K562 (cell line): ENCODE results near the gene NPFFR1. TPM values are rescaled to one million over a fixed set of nuclear protein-coding genes. Genes with fewer than 3 reads are reported as not detected.

ENCODE experiments used
- ATAC-seq: fragments of 200-7000 bp; cut with Tn5 transposase; 3 replicates; pipeline ENCODE4 v1.9.1; 2020; ENCODE audit warnings: moderate library complexity
- BruUV-seq: library from RNA; stranded (reverse); fragments of 400-500 nt; replicated peaks from 2 replicates; lab custom pipeline; 2021; lab: Mats Ljungman, UMichigan
- CTCF ChIA-PET: fragments of 300-600 bp; formaldehyde crosslinking; extraction: SDS; loops from one replicate; lab custom pipeline; 2021; ENCODE audit warnings: low intra/inter-chr PET ratio; lab: Yijun Ruan, JAX
- POLR2A ChIA-PET: fragments of 300-600, 350-650 bp; sonication (Branson Sonifier 250); formaldehyde crosslinking; extraction: SDS; loops from one replicate; lab custom pipeline; 2021; ENCODE audit warnings: antibody characterized with exemption, inconsistent platforms; lab: Yijun Ruan, JAX
- DNase-seq, 4 experiments: peaks; one replicate each; pipeline versions ENCODE4 v3.0.0 to v3.0.0-alpha.2; 2011 to 2018; ENCODE audit warnings: low spot score in 3 of 4, mixed read lengths in 3 of 4; ENCODE audit errors: extremely low read depth in 1 of 4
- FAIRE-seq: peaks from 2 replicates; lab custom pipeline; 2011; peaks lifted over from hg19 to GRCh38; lab: Jason Lieb, UNC
- H2AFZ ChIP-seq: 2 replicates; pipeline ENCODE4 v1.6.0; 2011; ENCODE audit warnings: low read depth, low read length, control low read depth, inconsistent platforms
- H3K27ac ChIP-seq: fragments of 200-600 bp; 3 replicates; pipeline ENCODE4 v1.8.0; 2011; ENCODE audit warnings: low read depth, mild to moderate bottlenecking, control low read depth, inconsistent platforms, low read length, moderate library complexity, mixed read lengths; ENCODE audit errors: extremely low read depth
- H3K27me3 ChIP-seq, 2 experiments: fragments of 300-600 bp in 1 of 2; 2 replicates in 1 of 2; 3 replicates in 1 of 2; pipeline versions ENCODE4 v1.6.0 to v1.8.0; 2011; ENCODE audit warnings: inconsistent platforms in 2 of 2, low read length in 2 of 2, mild to moderate bottlenecking in 1 of 2, mixed read lengths in 1 of 2, moderate library complexity in 1 of 2; ENCODE audit not compliant: control insufficient read depth in 2 of 2, insufficient read depth in 2 of 2
- H3K36me3 ChIP-seq: fragments of 300-600 bp; 3 replicates; pipeline ENCODE4 v1.8.0; 2011; ENCODE audit warnings: mild to moderate bottlenecking, low read length, inconsistent platforms; ENCODE audit not compliant: control insufficient read depth, insufficient read depth
- H3K4me1 ChIP-seq, 2 experiments: fragments of 200-600 bp in 1 of 2; replicated peaks in 1 of 2; 2 replicates in 1 of 2; 3 replicates in 1 of 2; pipeline versions ENCODE4 v1.5.1 to v1.8.0; 2011; ENCODE audit warnings: inconsistent platforms in 2 of 2, low read length in 2 of 2, mild to moderate bottlenecking in 1 of 2, mixed read lengths in 1 of 2, moderate library complexity in 1 of 2; ENCODE audit not compliant: control insufficient read depth in 2 of 2, insufficient read depth in 2 of 2
- H3K4me2 ChIP-seq: 2 replicates; pipeline ENCODE4 v1.6.1; 2011; ENCODE audit warnings: low read length, control low read depth, inconsistent platforms, mixed read lengths; ENCODE audit not compliant: insufficient read depth
- H3K4me3 ChIP-seq: fragments of 200-600 bp; sonication (generic), shearing (Covaris generic); 2 replicates; pipeline ENCODE4 v1.5.1; 2016; ENCODE audit warnings: control low read depth, inconsistent platforms
- H3K79me2 ChIP-seq: fragments of 200-600 bp; 3 replicates; pipeline ENCODE4 v1.8.0; 2011; ENCODE audit warnings: low read length, inconsistent platforms; ENCODE audit not compliant: control insufficient read depth, insufficient read depth
- H3K9ac ChIP-seq, 2 experiments: 2 replicates each; pipeline versions ENCODE4 v1.6.0 to v1.6.1; 2011; ENCODE audit warnings: low read depth in 2 of 2, low read length in 2 of 2, control low read depth in 1 of 2, inconsistent platforms in 1 of 2, mild to moderate bottlenecking in 1 of 2, mixed read lengths in 1 of 2; ENCODE audit not compliant: insufficient read depth in 1 of 2
- H3K9me1 ChIP-seq: one replicate; pipeline ENCODE4 v1.6.0; 2011; ENCODE audit warnings: inconsistent platforms, mild to moderate bottlenecking, low read length, moderate library complexity; ENCODE audit not compliant: control insufficient read depth, insufficient read depth
- H3K9me3 ChIP-seq: replicated peaks from 2 replicates; pipeline ENCODE4 v1.5.1; 2011; ENCODE audit warnings: low read depth, low read length, inconsistent platforms; ENCODE audit not compliant: control insufficient read depth, insufficient read depth
- H4K20me1 ChIP-seq: replicated peaks from 2 replicates; pipeline ENCODE4 v1.6.1; 2011; ENCODE audit warnings: low read length, inconsistent platforms, mixed read lengths; ENCODE audit not compliant: control insufficient read depth, insufficient read depth
- AFF1 ChIP-seq, 2 experiments: fragments of 450-650 bp; IDR thresholded peaks; 2 replicates each; pipeline ENCODE4 v1.6.1; 2018; ENCODE audit warnings: mild to moderate bottlenecking in 2 of 2, low read depth in 1 of 2; ENCODE audit not compliant: partially characterized antibody in 2 of 2
- ATF4 ChIP-seq: fragments of 450-650 bp; formaldehyde crosslinking; IDR thresholded peaks from 2 replicates; pipeline ENCODE4 v1.4.0; 2022; ENCODE audit warnings: mild to moderate bottlenecking, moderate library complexity
- CEBPZ ChIP-seq: fragments of 150-350 bp; IDR thresholded peaks from 2 replicates; pipeline ENCODE4 v1.6.1; 2014; ENCODE audit warnings: low read depth, mild to moderate bottlenecking, low read length, borderline replicate concordance
- ELF4 ChIP-seq: fragments of 450-650 bp; formaldehyde crosslinking; IDR thresholded peaks from 2 replicates; pipeline ENCODE4 v1.4.0; 2022; ENCODE audit warnings: missing genetic modification characterization
- JUND ChIP-seq, 2 experiments: IDR thresholded peaks; 2 replicates in 1 of 2; 3 replicates in 1 of 2; pipeline ENCODE4 v1.6.1; 2011; ENCODE audit warnings: borderline replicate concordance in 2 of 2, low read depth in 2 of 2, low read length in 2 of 2, improper control_type of control experiment in 1 of 2, missing biosample characterization in 1 of 2, missing genetic modification characterization in 1 of 2, missing genetic modification reagents in 1 of 2
- MIER1 ChIP-seq: fragments of 450-650 bp; IDR thresholded peaks from 2 replicates; pipeline ENCODE4 v1.6.1; 2016; ENCODE audit warnings: antibody characterized with exemption, mild to moderate bottlenecking, low read depth
- ZNF511 ChIP-seq: sonication (generic); formaldehyde crosslinking; IDR thresholded peaks from 2 replicates; pipeline ENCODE4 v1.8.0; 2022; ENCODE audit warnings: mild to moderate bottlenecking, missing genetic modification reagents
- ZNF518B ChIP-seq: fragments of 250-450 bp; sonication (Bioruptor Pico); IDR thresholded peaks from 2 replicates; pipeline ENCODE4 v1.5.0; 2021; ENCODE audit warnings: mild to moderate bottlenecking, moderate library complexity
- WGBS: fragments of 100-300 bp; shearing (Covaris generic); methylation state at CpG from one replicate; pipeline ENCODE4 v1.1.6; 2016; ENCODE audit warnings: low coverage, mixed read lengths; ENCODE audit not compliant: insufficient coverage; ENCODE audit errors: missing lambda C conversion rate; 5-methylcytosine and 5-hydroxymethylcytosine counted together
- in situ Hi-C: fragments of 300-500 bp; cut with MboI; formaldehyde crosslinking; loops from 4 replicates; pipeline ENCODE4 v1.15.0; 2018; ENCODE audit warnings: inconsistent platforms, mixed read lengths
- intact Hi-C: fragments of 100-400 bp; cut with micrococcal nuclease; formaldehyde crosslinking; loops from 2 replicates; pipeline ENCODE4 v1.14.2; 2022
- polyA plus RNA-seq, 8 experiments: library from polyadenylated mRNA; depleted of rRNA in 4 of 8; stranded (reverse) in 5 of 8; unstranded in 3 of 8; fragments of >200 nt; fragmentation: Nextera tagmentation in 2 of 8; fragmentation: Illumina TruSeq in 1 of 8; extraction: Ambion mirVana in 2 of 8; extraction: Trizol in 1 of 8; gene quantifications; 2 replicates each; pipeline versions ENCODE4 v1.2.1 to v1.2.3, GENCODE V29; 2011 to 2014; ENCODE audit warnings: inconsistent platforms in 1 of 8, missing spikeins in 1 of 8
- total RNA-seq, 7 experiments: library from RNA; depleted of rRNA in 6 of 7; stranded (reverse); fragments of >200 nt in 6 of 7; fragmentation: Illumina TruSeq in 2 of 7; extraction: Trizol in 2 of 7; gene quantifications; 2 replicates each; pipeline versions ENCODE4 v1.2.1 to v1.2.3, GENCODE V29; 2011 to 2021; ENCODE audit warnings: low replicate concordance in 1 of 7

The NPFFR1 gene
- total and polyA plus RNA-seq, 9 of the 15 experiments (the other 6 are each of a cell fraction or from before 2014, with no cell fraction given): under 0.01 TPM; not detected in 8

GRCh38 chr10:70274643-70275042 lies 9.2 kb downstream of the NPFFR1 start:
- Histone ChIP-seq H3K9ac (no peak overlapping the region), H3K9me3 (no peaks in the 10 kb centered on the region), H3K4me3 (no peak overlapping the region), H3K27ac (no peak overlapping the region), H3K36me3 (no peaks in the 10 kb centered on the region), H3K27me3 (peaks cover 14 to 45% of the 10 kb centered on the region in 2 experiments), H3K79me2 (no peaks in the 10 kb centered on the region), H2AFZ (no peak overlapping the region), H4K20me1 (0 out of 2 replicates have a peak, but pooled peaks cover 8% of the 10 kb centered on the region), H3K4me1 (no peaks in the 10 kb centered on the region; a peak in 1 of 5 replicates), H3K4me2 (no peak overlapping the region), H3K9me1 (no peaks in the 10 kb centered on the region)
- ChIA-PET CTCF (no interaction called here), POLR2A (interaction anchor here (0.7 to 1.1 kb wide), 3 partner anchors 9 to 34 kb away, joined by 3 to 6 read pairs (median 4); no protein-coding TSS in a partner anchor)
- WGBS: 0% methylated on average over 2 of the region's 2 CpGs
- FAIRE-seq (no peak), ATAC-seq (no peak), DNase-seq (no peak)
- in situ Hi-C loops (no loop called here), intact Hi-C loops (no loop called here)
- no TSS peak for BruUV-seq
- no peak for TF ChIP-seq ZNF518B (CRISPR knock-in tag)
- TF ChIP-seq CEBPZ: no peak
- no peak for TF ChIP-seq AFF1 (IDR thresholded peaks at IDR 0.05; ENCODE audit: low read depth in 1 of 2, partially characterized antibody in 2 of 2)
- no peak for TF ChIP-seq JUND (IDR thresholded peaks at IDR 0.05; ENCODE audit: borderline replicate concordance, low read depth, low read length)
- TF ChIP-seq JUND (tag; IDR thresholded peaks at IDR 0.05; ENCODE audit: borderline replicate concordance, low read depth, low read length): no peak
- no peak for TF ChIP-seq ELF4 (CRISPR knock-in tag)
- no peak for TF ChIP-seq MIER1
- TF ChIP-seq ZNF511 (CRISPR knock-in tag): no peak
- TF ChIP-seq ATF4 (CRISPR knock-in tag): no peak
